SK-N-SH (cell line): ENCODE results near the gene UAP1L1. TPM values are rescaled to one million over a fixed set of nuclear protein-coding genes. Genes with fewer than 3 reads are reported as not detected.

Source experiments
- CTCF ChIA-PET: fragments of 300-600, 350-600 bp; formaldehyde crosslinking; extraction: SDS; loops from one replicate; lab custom pipeline; 2021; lab: Yijun Ruan, JAX
- POLR2A ChIA-PET: fragments of 350-600 bp; sonication (Branson Sonifier 250); formaldehyde crosslinking; extraction: SDS; loops from one replicate; lab custom pipeline; 2020; ENCODE audit warnings: antibody characterized with exemption, inconsistent platforms; lab: Yijun Ruan, JAX
- DNase-seq: peaks from one replicate; pipeline ENCODE4 v3.0.0; 2012
- H2AFZ ChIP-seq: fragments of 200-600 bp; sonication (generic); 2 replicates; pipeline ENCODE4 v1.8.1; 2016; ENCODE audit warnings: antibody characterized with exemption, mild to moderate bottlenecking, low read depth
- H3F3A ChIP-seq: fragments of 200-600 bp; sonication (generic); replicated peaks from 2 replicates; pipeline ENCODE3; 2016; ENCODE audit warnings: antibody characterized with exemption, mild to moderate bottlenecking; ENCODE audit not compliant: insufficient read depth
- H3K27ac ChIP-seq, 2 experiments: fragments of 200-500 bp in 1 of 2; fragments of 200-600 bp in 1 of 2; sonication (Bioruptor generic) in 1 of 2; sonication (generic), shearing (Covaris generic) in 1 of 2; 2 replicates each; pipeline versions ENCODE4 v1.5.1 to v1.6.1; 2014 to 2016; ENCODE audit warnings: low read depth in 2 of 2, inconsistent platforms in 1 of 2, low read length in 1 of 2, mild to moderate bottlenecking in 1 of 2, mixed read lengths in 1 of 2
- H3K27me3 ChIP-seq: fragments of 200-600 bp; sonication (generic), shearing (Covaris generic); 2 replicates; pipeline ENCODE4 v1.6.1; 2016; ENCODE audit warnings: mixed run types; ENCODE audit not compliant: insufficient read depth
- H3K36me3 ChIP-seq, 2 experiments: fragments of 200-500 bp in 1 of 2; fragments of 200-600 bp in 1 of 2; sonication (Bioruptor generic) in 1 of 2; sonication (generic) in 1 of 2; replicated peaks in 1 of 2; 2 replicates each; pipeline versions ENCODE3 to v1.5.1; 2014 to 2016; ENCODE audit warnings: low read length in 1 of 2, mild to moderate bottlenecking in 1 of 2; ENCODE audit not compliant: insufficient read depth in 2 of 2, control insufficient read depth in 1 of 2
- H3K4me1 ChIP-seq, 2 experiments: fragments of 200-500 bp in 1 of 2; fragments of 200-600 bp in 1 of 2; sonication (Bioruptor generic) in 1 of 2; sonication (generic), shearing (Covaris generic) in 1 of 2; 2 replicates each; pipeline versions ENCODE4 v1.5.1 to v1.6.1; 2014 to 2016; ENCODE audit warnings: low read depth in 1 of 2, low read length in 1 of 2, mixed run types in 1 of 2; ENCODE audit not compliant: insufficient read depth in 2 of 2, control insufficient read depth in 1 of 2
- H3K4me2 ChIP-seq: fragments of 200-600 bp; sonication (generic), shearing (Covaris generic); 2 replicates; pipeline ENCODE4 v1.6.1; 2017; ENCODE audit warnings: mixed run types
- H3K4me3 ChIP-seq, 2 experiments: fragments of 200-500 bp in 1 of 2; fragments of 200-600 bp in 1 of 2; sonication (Bioruptor generic) in 1 of 2; sonication (generic), shearing (Covaris generic) in 1 of 2; 2 replicates each; pipeline versions ENCODE4 v1.5.1 to v1.8.1; 2014 to 2016; ENCODE audit warnings: low read depth in 2 of 2, inconsistent platforms in 1 of 2, low read length in 1 of 2, mild to moderate bottlenecking in 1 of 2, mixed read lengths in 1 of 2, moderate library complexity in 1 of 2
- H3K79me2 ChIP-seq: fragments of 200-600 bp; sonication (generic); 2 replicates; pipeline ENCODE4 v1.8.1; 2017; ENCODE audit warnings: mild to moderate bottlenecking; ENCODE audit not compliant: insufficient read depth
- H3K9ac ChIP-seq: fragments of 200-600 bp; sonication (generic); 2 replicates; pipeline ENCODE4 v1.6.1; 2017; ENCODE audit warnings: mixed run types
- H3K9me2 ChIP-seq: fragments of 200-600 bp; sonication (generic); 2 replicates; pipeline ENCODE4 v1.6.1; 2017; ENCODE audit warnings: mixed run types
- H3K9me3 ChIP-seq: fragments of 200-600 bp; sonication (generic); 2 replicates; pipeline ENCODE4 v1.6.1; 2017; ENCODE audit warnings: mixed run types, mild to moderate bottlenecking, moderate library complexity
- H4K20me1 ChIP-seq: fragments of 200-600 bp; sonication (generic); 2 replicates; pipeline ENCODE4 v1.6.1; 2017; ENCODE audit warnings: mild to moderate bottlenecking, mixed run types; ENCODE audit not compliant: insufficient read depth
- CHD2 ChIP-seq: fragments of 150-350 bp; IDR thresholded peaks from 2 replicates; pipeline ENCODE4 v1.6.1; 2018; ENCODE audit warnings: low read length; ENCODE audit not compliant: partially characterized antibody
- ELF1 ChIP-seq: IDR thresholded peaks from 2 replicates; pipeline ENCODE4 v1.4.0; 2012
- EP300 ChIP-seq, 2 experiments: IDR thresholded peaks; 2 replicates each; pipeline versions ENCODE4 v1.4.0 to v1.6.1; 2012; ENCODE audit warnings: borderline replicate concordance in 1 of 2, low read depth in 1 of 2, low read length in 1 of 2
- GABPA ChIP-seq: IDR thresholded peaks from 2 replicates; pipeline ENCODE4 v1.4.0; 2012; ENCODE audit warnings: low read depth, mild to moderate bottlenecking
- JUND ChIP-seq: IDR thresholded peaks from 2 replicates; pipeline ENCODE4 v1.4.0; 2012
- MEF2A ChIP-seq: IDR thresholded peaks from 2 replicates; pipeline ENCODE4 v1.4.0; 2012; ENCODE audit warnings: low read depth, borderline replicate concordance
- NRF1 ChIP-seq: IDR thresholded peaks from 2 replicates; pipeline ENCODE4 v1.6.1; 2012; ENCODE audit warnings: low read depth, mild to moderate bottlenecking, low read length
- TAF1 ChIP-seq: IDR thresholded peaks from 2 replicates; pipeline ENCODE4 v1.6.1; 2012; ENCODE audit warnings: low read depth, mild to moderate bottlenecking, low read length, moderate library complexity, borderline replicate concordance
- TCF12 ChIP-seq: IDR thresholded peaks from 2 replicates; pipeline ENCODE4 v1.4.0; 2012
- whole genome bisulfite sequencing: methylation state at CpG from one replicate; pipeline ENCODE4 v1.1.6; 2017; ENCODE audit warnings: low lambda C conversion rate; 5-methylcytosine and 5-hydroxymethylcytosine counted together
- polyA plus RNA-seq, 3 experiments: library from polyadenylated mRNA; depleted of rRNA; stranded (reverse); fragments of >200 nt; gene quantifications; 2 replicates each; pipeline ENCODE4 v1.2.3, GENCODE V29; 2012
- TF ChIP-seq, protein P1 (sequence below): IDR thresholded peaks from 2 replicates; pipeline ENCODE4 v1.4.0; 2012; ENCODE audit warnings: low read depth, borderline replicate concordance
- TF ChIP-seq, protein P2 (sequence below): IDR thresholded peaks from 2 replicates; pipeline ENCODE4 v1.4.0; 2012; ENCODE audit warnings: low read depth
- TF ChIP-seq, protein P3 (sequence below): fragments of 150-350 bp; IDR thresholded peaks from 2 replicates; pipeline ENCODE4 v1.6.1; 2017; ENCODE audit warnings: antibody characterized with exemption, low read length, low read depth, borderline replicate concordance
- TF ChIP-seq, protein P4 (sequence below): fragments of 150-350 bp; IDR thresholded peaks from 2 replicates; pipeline ENCODE4 v1.6.1; 2016; ENCODE audit warnings: mild to moderate bottlenecking, low read depth, low read length
- TF ChIP-seq, protein P5 (sequence below): IDR thresholded peaks from 2 replicates; pipeline ENCODE4 v1.6.1; 2012; ENCODE audit warnings: mild to moderate bottlenecking, low read depth, low read length, moderate library complexity
- TF ChIP-seq, protein P6 (sequence below): IDR thresholded peaks from 2 replicates; pipeline ENCODE4; 2012

UAP1L1 gene
- polyA plus RNA-seq, 1 of the 3 experiments (the other 2 are of a cell fraction): 5.6 TPM

DNA sequence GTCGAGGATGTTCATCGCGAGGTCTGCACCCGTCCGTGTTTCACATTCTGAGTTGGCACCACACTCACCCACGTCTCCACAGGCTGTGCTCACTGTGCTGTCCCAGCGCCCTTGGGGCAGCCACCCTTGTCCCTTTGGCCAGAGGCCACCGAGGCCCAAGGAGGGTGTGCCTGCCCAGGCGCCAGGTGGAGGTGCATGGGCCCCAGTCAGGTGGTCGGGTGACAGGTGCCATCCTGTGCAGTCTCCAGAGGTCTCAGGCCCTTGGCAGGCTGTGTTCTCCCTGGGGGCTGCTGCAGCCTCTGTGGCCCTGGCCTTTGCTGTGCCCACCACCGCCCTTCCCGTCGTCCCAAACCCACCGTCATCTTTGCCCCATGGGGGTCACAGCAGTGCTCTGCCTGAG, 21.9 kb downstream of the UAP1L1 start:
- H4K20me1 ChIP-seq: no peaks in the 10 kb centered on the region
- H3K27me3 ChIP-seq: no peaks in the 10 kb centered on the region
- peaks cover 38 to 64% of the 10 kb centered on the region in 2 experiments for H3K36me3 ChIP-seq
- H3K9ac ChIP-seq: no peak overlapping the region
- DNase-seq: no peak
- POLR2A ChIA-PET: no interaction called here
- H3K27ac ChIP-seq: no peak overlapping the region
- no peaks in the 10 kb centered on the region for H3K9me2 ChIP-seq
- TF ChIP-seq ELF1 (no peak), NRF1 (no peak), TAF1 (no peak), MEF2A (no peak), GABPA (no peak), EP300 (IDR thresholded peaks at IDR 0.05; ENCODE audit: borderline replicate concordance in 1 of 2, low read depth in 1 of 2, low read length in 1 of 2) (no peak), JUND (no peak), TCF12 (no peak), CHD2 (no peak)
- TF ChIP-seq, protein P1, sequence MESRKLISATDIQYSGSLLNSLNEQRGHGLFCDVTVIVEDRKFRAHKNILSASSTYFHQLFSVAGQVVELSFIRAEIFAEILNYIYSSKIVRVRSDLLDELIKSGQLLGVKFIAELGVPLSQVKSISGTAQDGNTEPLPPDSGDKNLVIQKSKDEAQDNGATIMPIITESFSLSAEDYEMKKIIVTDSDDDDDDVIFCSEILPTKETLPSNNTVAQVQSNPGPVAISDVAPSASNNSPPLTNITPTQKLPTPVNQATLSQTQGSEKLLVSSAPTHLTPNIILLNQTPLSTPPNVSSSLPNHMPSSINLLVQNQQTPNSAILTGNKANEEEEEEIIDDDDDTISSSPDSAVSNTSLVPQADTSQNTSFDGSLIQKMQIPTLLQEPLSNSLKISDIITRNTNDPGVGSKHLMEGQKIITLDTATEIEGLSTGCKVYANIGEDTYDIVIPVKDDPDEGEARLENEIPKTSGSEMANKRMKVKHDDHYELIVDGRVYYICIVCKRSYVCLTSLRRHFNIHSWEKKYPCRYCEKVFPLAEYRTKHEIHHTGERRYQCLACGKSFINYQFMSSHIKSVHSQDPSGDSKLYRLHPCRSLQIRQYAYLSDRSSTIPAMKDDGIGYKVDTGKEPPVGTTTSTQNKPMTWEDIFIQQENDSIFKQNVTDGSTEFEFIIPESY: no peak
- TF ChIP-seq, protein P2, sequence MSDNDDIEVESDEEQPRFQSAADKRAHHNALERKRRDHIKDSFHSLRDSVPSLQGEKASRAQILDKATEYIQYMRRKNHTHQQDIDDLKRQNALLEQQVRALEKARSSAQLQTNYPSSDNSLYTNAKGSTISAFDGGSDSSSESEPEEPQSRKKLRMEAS: no peak
- TF ChIP-seq, protein P3, sequence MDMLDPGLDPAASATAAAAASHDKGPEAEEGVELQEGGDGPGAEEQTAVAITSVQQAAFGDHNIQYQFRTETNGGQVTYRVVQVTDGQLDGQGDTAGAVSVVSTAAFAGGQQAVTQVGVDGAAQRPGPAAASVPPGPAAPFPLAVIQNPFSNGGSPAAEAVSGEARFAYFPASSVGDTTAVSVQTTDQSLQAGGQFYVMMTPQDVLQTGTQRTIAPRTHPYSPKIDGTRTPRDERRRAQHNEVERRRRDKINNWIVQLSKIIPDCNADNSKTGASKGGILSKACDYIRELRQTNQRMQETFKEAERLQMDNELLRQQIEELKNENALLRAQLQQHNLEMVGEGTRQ: no peak
- TF ChIP-seq, protein P4, sequence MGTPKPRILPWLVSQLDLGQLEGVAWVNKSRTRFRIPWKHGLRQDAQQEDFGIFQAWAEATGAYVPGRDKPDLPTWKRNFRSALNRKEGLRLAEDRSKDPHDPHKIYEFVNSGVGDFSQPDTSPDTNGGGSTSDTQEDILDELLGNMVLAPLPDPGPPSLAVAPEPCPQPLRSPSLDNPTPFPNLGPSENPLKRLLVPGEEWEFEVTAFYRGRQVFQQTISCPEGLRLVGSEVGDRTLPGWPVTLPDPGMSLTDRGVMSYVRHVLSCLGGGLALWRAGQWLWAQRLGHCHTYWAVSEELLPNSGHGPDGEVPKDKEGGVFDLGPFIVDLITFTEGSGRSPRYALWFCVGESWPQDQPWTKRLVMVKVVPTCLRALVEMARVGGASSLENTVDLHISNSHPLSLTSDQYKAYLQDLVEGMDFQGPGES: no peak
- TF ChIP-seq, protein P5, sequence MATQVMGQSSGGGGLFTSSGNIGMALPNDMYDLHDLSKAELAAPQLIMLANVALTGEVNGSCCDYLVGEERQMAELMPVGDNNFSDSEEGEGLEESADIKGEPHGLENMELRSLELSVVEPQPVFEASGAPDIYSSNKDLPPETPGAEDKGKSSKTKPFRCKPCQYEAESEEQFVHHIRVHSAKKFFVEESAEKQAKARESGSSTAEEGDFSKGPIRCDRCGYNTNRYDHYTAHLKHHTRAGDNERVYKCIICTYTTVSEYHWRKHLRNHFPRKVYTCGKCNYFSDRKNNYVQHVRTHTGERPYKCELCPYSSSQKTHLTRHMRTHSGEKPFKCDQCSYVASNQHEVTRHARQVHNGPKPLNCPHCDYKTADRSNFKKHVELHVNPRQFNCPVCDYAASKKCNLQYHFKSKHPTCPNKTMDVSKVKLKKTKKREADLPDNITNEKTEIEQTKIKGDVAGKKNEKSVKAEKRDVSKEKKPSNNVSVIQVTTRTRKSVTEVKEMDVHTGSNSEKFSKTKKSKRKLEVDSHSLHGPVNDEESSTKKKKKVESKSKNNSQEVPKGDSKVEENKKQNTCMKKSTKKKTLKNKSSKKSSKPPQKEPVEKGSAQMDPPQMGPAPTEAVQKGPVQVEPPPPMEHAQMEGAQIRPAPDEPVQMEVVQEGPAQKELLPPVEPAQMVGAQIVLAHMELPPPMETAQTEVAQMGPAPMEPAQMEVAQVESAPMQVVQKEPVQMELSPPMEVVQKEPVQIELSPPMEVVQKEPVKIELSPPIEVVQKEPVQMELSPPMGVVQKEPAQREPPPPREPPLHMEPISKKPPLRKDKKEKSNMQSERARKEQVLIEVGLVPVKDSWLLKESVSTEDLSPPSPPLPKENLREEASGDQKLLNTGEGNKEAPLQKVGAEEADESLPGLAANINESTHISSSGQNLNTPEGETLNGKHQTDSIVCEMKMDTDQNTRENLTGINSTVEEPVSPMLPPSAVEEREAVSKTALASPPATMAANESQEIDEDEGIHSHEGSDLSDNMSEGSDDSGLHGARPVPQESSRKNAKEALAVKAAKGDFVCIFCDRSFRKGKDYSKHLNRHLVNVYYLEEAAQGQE: no peak
- TF ChIP-seq, protein P6, sequence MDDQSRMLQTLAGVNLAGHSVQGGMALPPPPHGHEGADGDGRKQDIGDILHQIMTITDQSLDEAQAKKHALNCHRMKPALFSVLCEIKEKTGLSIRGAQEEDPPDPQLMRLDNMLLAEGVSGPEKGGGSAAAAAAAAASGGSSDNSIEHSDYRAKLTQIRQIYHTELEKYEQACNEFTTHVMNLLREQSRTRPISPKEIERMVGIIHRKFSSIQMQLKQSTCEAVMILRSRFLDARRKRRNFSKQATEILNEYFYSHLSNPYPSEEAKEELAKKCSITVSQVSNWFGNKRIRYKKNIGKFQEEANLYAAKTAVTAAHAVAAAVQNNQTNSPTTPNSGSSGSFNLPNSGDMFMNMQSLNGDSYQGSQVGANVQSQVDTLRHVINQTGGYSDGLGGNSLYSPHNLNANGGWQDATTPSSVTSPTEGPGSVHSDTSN: no peak
- H3K4me2 ChIP-seq: no peak overlapping the region
- H3F3A ChIP-seq: peaks cover 11% of the 10 kb centered on the region
- H3K9me3 ChIP-seq: no peaks in the 10 kb centered on the region
- no peak overlapping the region for H3K4me3 ChIP-seq
- H3K4me1 ChIP-seq: no peaks in the 10 kb centered on the region
- H2AFZ ChIP-seq: no peak overlapping the region
- CTCF ChIA-PET: no interaction called here
- WGBS: 94% methylated on average over 9 of the region's 14 CpGs
- no peaks in the 10 kb centered on the region for H3K79me2 ChIP-seq
